A549 (cell line): ENCODE results near the gene MGLL. TPM values are rescaled to one million over a fixed set of nuclear protein-coding genes. Genes with fewer than 3 reads are reported as not detected.

ENCODE experiments used
- ATOH8 ChIP-seq: fragments of 250-450 bp; sonication (Bioruptor Pico); IDR thresholded peaks from 2 replicates; pipeline ENCODE4 v1.5.0; 2020; ENCODE audit warnings: low read depth, mild to moderate bottlenecking, moderate library complexity
- BHLHE40 ChIP-seq: IDR thresholded peaks from 2 replicates; pipeline ENCODE4 v1.6.1; 2012; ENCODE audit warnings: low read depth, low read length, inconsistent platforms
- CBX2 ChIP-seq: fragments of 200-600 bp; sonication (generic); IDR thresholded peaks from 2 replicates; pipeline ENCODE4 v1.6.1; 2016; ENCODE audit warnings: low read depth, mild to moderate bottlenecking, borderline replicate concordance
- CBX8 ChIP-seq: fragments of 200-600 bp; sonication (generic); IDR thresholded peaks from 2 replicates; pipeline ENCODE4 v1.6.1; 2016
- CHD2 ChIP-seq: fragments of 150-350 bp; IDR thresholded peaks from 2 replicates; pipeline ENCODE4 v1.6.1; 2014; ENCODE audit warnings: low read length; ENCODE audit not compliant: partially characterized antibody
- CHD4 ChIP-seq: fragments of 200-600 bp; sonication (generic); IDR thresholded peaks from 2 replicates; pipeline ENCODE4 v1.6.1; 2016; ENCODE audit warnings: antibody characterized with exemption, mild to moderate bottlenecking, borderline replicate concordance
- EHMT2 ChIP-seq: fragments of 200-600 bp; sonication (generic); IDR thresholded peaks from 2 replicates; pipeline ENCODE4 v1.6.1; 2016; ENCODE audit warnings: antibody characterized with exemption, low read depth, mild to moderate bottlenecking, moderate library complexity
- ELK1 ChIP-seq: fragments of 150-350 bp; IDR thresholded peaks from 2 replicates; pipeline ENCODE4 v1.6.1; 2014; ENCODE audit warnings: low read depth, mild to moderate bottlenecking, low read length
- EP300 ChIP-seq, 2 experiments: fragments of >200 bp; sonication (Bioruptor Twin); formaldehyde crosslinking; IDR thresholded peaks; 2 replicates in 1 of 2; 3 replicates in 1 of 2; pipeline ENCODE4 v1.6.1; 2016 to 2017
- ESRRA ChIP-seq: fragments of 150-350 bp; IDR thresholded peaks from 2 replicates; pipeline ENCODE4 v1.6.1; 2014; ENCODE audit warnings: mild to moderate bottlenecking, low read length, borderline replicate concordance
- FOSB ChIP-seq: fragments of 250-450 bp; sonication (Bioruptor Pico); IDR thresholded peaks from 2 replicates; pipeline ENCODE4 v1.5.0; 2020; ENCODE audit warnings: mild to moderate bottlenecking, moderate library complexity
- FOSL2 ChIP-seq, 2 experiments: fragments of 450-650 bp in 1 of 2; fragments of >200 bp in 1 of 2; sonication (Bioruptor Twin) in 1 of 2; formaldehyde crosslinking; IDR thresholded peaks; 2 replicates each; pipeline versions ENCODE4 v1.5.0 to v1.6.1; 2016 to 2020; ENCODE audit warnings: mild to moderate bottlenecking in 1 of 2, moderate library complexity in 1 of 2
- HDAC2 ChIP-seq: fragments of 200-600 bp; sonication (generic); IDR thresholded peaks from 2 replicates; pipeline ENCODE4 v1.6.1; 2016
- HES2 ChIP-seq: fragments of >200 bp; sonication (Bioruptor Twin); formaldehyde crosslinking; IDR thresholded peaks from 2 replicates; pipeline ENCODE4 v1.6.1; 2016
- HEYL ChIP-seq: fragments of 250-450 bp; sonication (Bioruptor Pico); IDR thresholded peaks from 2 replicates; pipeline ENCODE4 v1.8.0; 2021; ENCODE audit warnings: mild to moderate bottlenecking, moderate library complexity
- HOXA7 ChIP-seq: fragments of 250-450 bp; sonication (Bioruptor Pico); IDR thresholded peaks from 2 replicates; pipeline ENCODE4 v1.5.0; 2020; ENCODE audit warnings: mild to moderate bottlenecking, moderate library complexity
- HOXB13 ChIP-seq: fragments of 250-450 bp; sonication (Bioruptor Pico); IDR thresholded peaks from 2 replicates; pipeline ENCODE4 v1.5.0; 2020; ENCODE audit warnings: low read depth, mild to moderate bottlenecking, moderate library complexity
- JUN ChIP-seq, 2 experiments: fragments of >200 bp; sonication (Bioruptor Twin); formaldehyde crosslinking; IDR thresholded peaks; 2 replicates in 1 of 2; 3 replicates in 1 of 2; pipeline ENCODE4 v1.6.1; 2016 to 2017
- JUNB ChIP-seq: fragments of >200 bp; sonication (Bioruptor Twin); formaldehyde crosslinking; IDR thresholded peaks from 2 replicates; pipeline ENCODE4 v1.6.1; 2016
- KDM5A ChIP-seq: fragments of 200-600 bp; sonication (generic); IDR thresholded peaks from 2 replicates; pipeline ENCODE4 v1.6.1; 2016; ENCODE audit warnings: antibody characterized with exemption, mild to moderate bottlenecking
- MAFK ChIP-seq: fragments of 450-650 bp; IDR thresholded peaks from 2 replicates; pipeline ENCODE4 v1.6.1; 2014; ENCODE audit not compliant: partially characterized antibody
- MAZ ChIP-seq: fragments of 150-350 bp; IDR thresholded peaks from 2 replicates; pipeline ENCODE4 v1.6.1; 2014; ENCODE audit warnings: antibody characterized with exemption, low read depth, low read length, borderline replicate concordance
- NFE2L2 ChIP-seq: fragments of 150-350 bp; conservative IDR thresholded peaks from 2 replicates; pipeline ENCODE4 v1.6.1; 2014; ENCODE audit warnings: low read length
- NPAS2 ChIP-seq: fragments of 250-450 bp; sonication (Bioruptor Pico); IDR thresholded peaks from 2 replicates; pipeline ENCODE4 v1.8.0; 2022; ENCODE audit warnings: mild to moderate bottlenecking, moderate library complexity, borderline replicate concordance
- PHF8 ChIP-seq: fragments of 200-600 bp; sonication (generic); IDR thresholded peaks from 2 replicates; pipeline ENCODE4 v1.6.1; 2016; ENCODE audit warnings: low read depth, mild to moderate bottlenecking, antibody characterized with exemption, moderate library complexity, borderline replicate concordance
- POLR2A ChIP-seq: IDR thresholded peaks from 2 replicates; pipeline ENCODE4 v1.6.1; 2012; ENCODE audit warnings: mild to moderate bottlenecking, low read length
- RAD21 ChIP-seq, 2 experiments: fragments of >200 bp in 1 of 2; sonication (Bioruptor Twin) in 1 of 2; formaldehyde crosslinking in 1 of 2; IDR thresholded peaks in 1 of 2; conservative IDR thresholded peaks in 1 of 2; 2 replicates in 1 of 2; 3 replicates in 1 of 2; pipeline ENCODE4 v1.6.1; 2012 to 2018; ENCODE audit warnings: inconsistent platforms in 1 of 2
- RCOR1 ChIP-seq: fragments of 150-350 bp; IDR thresholded peaks from 2 replicates; pipeline ENCODE4 v1.6.1; 2014; ENCODE audit warnings: antibody characterized with exemption, low read length, low read depth
- SMC3 ChIP-seq: fragments of >200 bp; sonication (Bioruptor Twin); formaldehyde crosslinking; IDR thresholded peaks from 3 replicates; pipeline ENCODE4 v1.6.1; 2018; ENCODE audit warnings: inconsistent platforms
- TFCP2L1 ChIP-seq: fragments of 250-450 bp; sonication (Bioruptor Pico); IDR thresholded peaks from 2 replicates; pipeline ENCODE4 v1.5.0; 2021; ENCODE audit warnings: mild to moderate bottlenecking
- ZC3H11A ChIP-seq: fragments of 450-650 bp; IDR thresholded peaks from 2 replicates; pipeline ENCODE4 v1.6.1; 2014; ENCODE audit warnings: antibody characterized with exemption, mild to moderate bottlenecking
- ZFP36 ChIP-seq: fragments of 450-650 bp; IDR thresholded peaks from 2 replicates; pipeline ENCODE4 v1.6.1; 2014; ENCODE audit warnings: borderline replicate concordance; ENCODE audit not compliant: partially characterized antibody
- ZNF302 ChIP-seq: fragments of 250-450 bp; sonication (Bioruptor Pico); IDR thresholded peaks from 2 replicates; pipeline ENCODE4 v1.9.0; 2021; ENCODE audit warnings: inconsistent platforms, mild to moderate bottlenecking, moderate library complexity
- polyA plus RNA-seq, 4 experiments: library from polyadenylated mRNA; depleted of rRNA in 3 of 4; stranded (reverse); fragments of >200 nt; fragmentation: RNase III in 1 of 4; extraction: RNeasy Plus Mini Kit Qiagen cat#74134 plus additional on column Dnase treatment in 1 of 4; gene quantifications; 2 replicates in 3 of 4; 3 replicates in 1 of 4; pipeline ENCODE4 v1.2.3, GENCODE V29; 2011 to 2017
- TF ChIP-seq, protein P1 (sequence below): IDR thresholded peaks from 2 replicates; pipeline ENCODE4 v1.6.1; 2012; ENCODE audit warnings: low read depth, borderline replicate concordance
- TF ChIP-seq, protein P2 (sequence below): fragments of 250-450 bp; sonication (Bioruptor Pico); IDR thresholded peaks from 2 replicates; pipeline ENCODE4 v1.5.0; 2021; ENCODE audit warnings: mild to moderate bottlenecking, moderate library complexity, borderline replicate concordance
- TF ChIP-seq, protein P3 (sequence below): IDR thresholded peaks from 2 replicates; pipeline ENCODE4 v1.6.1; 2012
- TF ChIP-seq, protein P4 (sequence below): fragments of >200 bp; sonication (Bioruptor Twin); formaldehyde crosslinking; IDR thresholded peaks from 3 replicates; pipeline ENCODE4 v1.5.1; 2016

The MGLL gene
- polyA plus RNA-seq, 2 of the 4 experiments (the other 2 are of a cell fraction): 38.5 to 41.5 TPM

GRCh38 chr3:127746400-127747057 lies 75.8 kb downstream of the MGLL start (continued):
- TF ChIP-seq, protein P1, sequence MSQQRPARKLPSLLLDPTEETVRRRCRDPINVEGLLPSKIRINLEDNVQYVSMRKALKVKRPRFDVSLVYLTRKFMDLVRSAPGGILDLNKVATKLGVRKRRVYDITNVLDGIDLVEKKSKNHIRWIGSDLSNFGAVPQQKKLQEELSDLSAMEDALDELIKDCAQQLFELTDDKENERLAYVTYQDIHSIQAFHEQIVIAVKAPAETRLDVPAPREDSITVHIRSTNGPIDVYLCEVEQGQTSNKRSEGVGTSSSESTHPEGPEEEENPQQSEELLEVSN: no peak; the same call in 1 of the 2 replicates
- TF ChIP-seq RAD21 (conservative IDR thresholded peaks at IDR 0.05 in 1 of 2, IDR thresholded peaks at IDR 0.05 in 1 of 2) (peak; percentile 18 to 34; a peak in 3 of 5 replicates), NFE2L2 (no peak), HES2 (no peak), EP300 (IDR thresholded peaks at IDR 0.05) (peak; percentile 68 to 75; a peak in 3 of 5 replicates), NPAS2 (CRISPR knock-in tag) (no peak), MAFK (no peak), JUN (IDR thresholded peaks at IDR 0.05) (peak in 1 of 2 experiments; percentile 63; a peak in 3 of 5 replicates), ZNF302 (CRISPR knock-in tag) (no peak), ELK1 (no peak), CHD4 (no peak), POLR2A (no peak; the same call in 1 of the 2 replicates), CHD2 (no peak), HOXB13 (CRISPR knock-in tag) (peak; percentile 60; the same call in 1 of the 2 replicates), CBX2 (no peak), PHF8 (no peak), ZC3H11A (no peak), SMC3 (peak; percentile 35; the same call in 2 of the 3 replicates), KDM5A (no peak), TFCP2L1 (CRISPR knock-in tag) (no peak), HDAC2 (no peak), ATOH8 (no peak), FOSL2 (IDR thresholded peaks at IDR 0.05) (peak; percentile 62), FOSL2 (CRISPR knock-in tag; IDR thresholded peaks at IDR 0.05) (peak; percentile 81), RCOR1 (no peak), EHMT2 (no peak), CBX8 (no peak), BHLHE40 (no peak), ZFP36 (no peak), HOXA7 (CRISPR knock-in tag) (no peak), HEYL (CRISPR knock-in tag) (no peak), JUNB (peak; percentile 51), FOSB (CRISPR knock-in tag) (no peak), MAZ (peak; percentile 54; the same call in 1 of the 2 replicates), ESRRA (no peak)
- TF ChIP-seq, protein P2, sequence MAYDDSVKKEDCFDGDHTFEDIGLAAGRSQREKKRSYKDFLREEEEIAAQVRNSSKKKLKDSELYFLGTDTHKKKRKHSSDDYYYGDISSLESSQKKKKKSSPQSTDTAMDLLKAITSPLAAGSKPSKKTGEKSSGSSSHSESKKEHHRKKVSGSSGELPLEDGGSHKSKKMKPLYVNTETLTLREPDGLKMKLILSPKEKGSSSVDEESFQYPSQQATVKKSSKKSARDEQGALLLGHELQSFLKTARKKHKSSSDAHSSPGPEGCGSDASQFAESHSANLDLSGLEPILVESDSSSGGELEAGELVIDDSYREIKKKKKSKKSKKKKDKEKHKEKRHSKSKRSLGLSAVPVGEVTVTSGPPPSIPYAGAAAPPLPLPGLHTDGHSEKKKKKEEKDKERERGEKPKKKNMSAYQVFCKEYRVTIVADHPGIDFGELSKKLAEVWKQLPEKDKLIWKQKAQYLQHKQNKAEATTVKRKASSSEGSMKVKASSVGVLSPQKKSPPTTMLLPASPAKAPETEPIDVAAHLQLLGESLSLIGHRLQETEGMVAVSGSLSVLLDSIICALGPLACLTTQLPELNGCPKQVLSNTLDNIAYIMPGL (CRISPR knock-in tag): no peak
- TF ChIP-seq, protein P3, sequence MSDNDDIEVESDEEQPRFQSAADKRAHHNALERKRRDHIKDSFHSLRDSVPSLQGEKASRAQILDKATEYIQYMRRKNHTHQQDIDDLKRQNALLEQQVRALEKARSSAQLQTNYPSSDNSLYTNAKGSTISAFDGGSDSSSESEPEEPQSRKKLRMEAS: peak; percentile 58
- TF ChIP-seq, protein P4, sequence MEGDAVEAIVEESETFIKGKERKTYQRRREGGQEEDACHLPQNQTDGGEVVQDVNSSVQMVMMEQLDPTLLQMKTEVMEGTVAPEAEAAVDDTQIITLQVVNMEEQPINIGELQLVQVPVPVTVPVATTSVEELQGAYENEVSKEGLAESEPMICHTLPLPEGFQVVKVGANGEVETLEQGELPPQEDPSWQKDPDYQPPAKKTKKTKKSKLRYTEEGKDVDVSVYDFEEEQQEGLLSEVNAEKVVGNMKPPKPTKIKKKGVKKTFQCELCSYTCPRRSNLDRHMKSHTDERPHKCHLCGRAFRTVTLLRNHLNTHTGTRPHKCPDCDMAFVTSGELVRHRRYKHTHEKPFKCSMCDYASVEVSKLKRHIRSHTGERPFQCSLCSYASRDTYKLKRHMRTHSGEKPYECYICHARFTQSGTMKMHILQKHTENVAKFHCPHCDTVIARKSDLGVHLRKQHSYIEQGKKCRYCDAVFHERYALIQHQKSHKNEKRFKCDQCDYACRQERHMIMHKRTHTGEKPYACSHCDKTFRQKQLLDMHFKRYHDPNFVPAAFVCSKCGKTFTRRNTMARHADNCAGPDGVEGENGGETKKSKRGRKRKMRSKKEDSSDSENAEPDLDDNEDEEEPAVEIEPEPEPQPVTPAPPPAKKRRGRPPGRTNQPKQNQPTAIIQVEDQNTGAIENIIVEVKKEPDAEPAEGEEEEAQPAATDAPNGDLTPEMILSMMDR: peak; percentile 18; the same call in 1 of the 3 replicates
